ENCODE data around the gene KMT5C. TPM values are rescaled to one million over a fixed set of nuclear protein-coding genes. Genes with fewer than 3 reads are reported as not detected.

Gene KMT5C
- total RNA-seq, 1 donor from 2014 or later, result 54.0 TPM

- no peak for TF ChIP-seq CTCF (IDR thresholded peaks at IDR 0.05; ENCODE audit: unreplicated experiment)
- DNase-seq (ENCODE audit: low spot score in 2 of 2, unreplicated experiment in 2 of 2), result no peak
- H3K27me3 Mint-ChIP-seq (ENCODE audit: low read depth), result no peaks in the 10 kb centered on the region
- peaks cover 45% of the 10 kb centered on the region for H3K4me1 Mint-ChIP-seq
- H3K36me3 Mint-ChIP-seq, result peaks cover 20% of the 10 kb centered on the region
- H3K9me3 Mint-ChIP-seq, result no peaks in the 10 kb centered on the region
- no peak overlapping the region for H3K4me3 Mint-ChIP-seq
- no peak overlapping the region for H3K27ac Mint-ChIP-seq
Observed at GRCh38 chr19:55391191-55391670, 51.6 kb downstream of the KMT5C start.

- H3K27me3 Mint-ChIP-seq (ENCODE audit: low read depth), result no peaks in the 10 kb centered on the region
- no peak overlapping the region for H3K27ac Mint-ChIP-seq
- no peaks in the 10 kb centered on the region for H3K9me3 Mint-ChIP-seq
- no peak overlapping the region for H3K4me3 Mint-ChIP-seq
- DNase-seq (ENCODE audit: low spot score in 2 of 2, unreplicated experiment in 2 of 2), result no peak
- peaks cover 14% of the 10 kb centered on the region for H3K36me3 Mint-ChIP-seq
- peaks cover 37% of the 10 kb centered on the region for H3K4me1 Mint-ChIP-seq
- TF ChIP-seq CTCF (IDR thresholded peaks at IDR 0.05; ENCODE audit: unreplicated experiment), result no peak
Observed at GRCh38 chr19:55391702-55392615, 52.3 kb downstream of the KMT5C start.

- H3K27ac Mint-ChIP-seq, result no peak overlapping the region
- no peak overlapping the region for H3K4me3 Mint-ChIP-seq
- no peak for TF ChIP-seq CTCF (IDR thresholded peaks at IDR 0.05; ENCODE audit: unreplicated experiment)
- H3K36me3 Mint-ChIP-seq, result peaks cover 15% of the 10 kb centered on the region
- no peaks in the 10 kb centered on the region for H3K9me3 Mint-ChIP-seq
- no peak for DNase-seq (ENCODE audit: low spot score in 2 of 2, unreplicated experiment in 2 of 2)
- H3K27me3 Mint-ChIP-seq (ENCODE audit: low read depth), result no peaks in the 10 kb centered on the region
- H3K4me1 Mint-ChIP-seq, result peaks cover 26% of the 10 kb centered on the region
Observed at GRCh38 chr19:55392820-55393761, 53.4 kb downstream of the KMT5C start.

Other genes with a start within 250 kb of the KMT5C start
- 100 to 111 TPM (median 109 TPM) in 3 replicates for gene PPP1R12C, start 222.2 kb upstream of the KMT5C start, total RNA-seq
- 47.5 to 57.5 TPM (median 48.9 TPM) in 3 replicates for gene TNNT1, start 190.7 kb upstream of the KMT5C start, total RNA-seq
- 6.3 to 9.1 TPM (median 8.9 TPM) in 3 replicates for gene TNNI3, start 182.1 kb upstream of the KMT5C start, total RNA-seq
- gene DNAAF3, start 173.3 kb upstream of the KMT5C start, total RNA-seq, result 2.9 to 4.4 TPM (median 3.3 TPM) in 3 replicates
- gene SYT5, start 159.6 kb upstream of the KMT5C start, total RNA-seq, result 0.32 to 0.67 TPM (median 0.47 TPM) in 3 replicates
- gene PTPRH, start 130.4 kb upstream of the KMT5C start, total RNA-seq, result 10.4 to 10.7 TPM (median 10.5 TPM) in 3 replicates
- 5.9 to 6.7 TPM (median 6.7 TPM) in 3 replicates for gene TMEM86B, start 111.1 kb upstream of the KMT5C start, total RNA-seq
- gene PPP6R1, start 80.9 kb upstream of the KMT5C start, total RNA-seq, result 70.1 to 73.0 TPM (median 71.5 TPM) in 3 replicates
- 28.9 to 30.4 TPM (median 29.1 TPM) in 3 replicates for gene HSPBP1, start 59.8 kb upstream of the KMT5C start, total RNA-seq
- gene BRSK1, start 55.9 kb upstream of the KMT5C start, total RNA-seq, result 38.5 to 46.0 TPM (median 43.4 TPM) in 3 replicates
- gene TMEM150B, start 14.5 kb upstream of the KMT5C start, total RNA-seq, result not detected in 3 replicates
- 7.3 to 11.5 TPM (median 7.3 TPM) in 3 replicates for gene COX6B2, start 14.8 kb downstream of the KMT5C start, total RNA-seq
- 0.13 to 0.34 TPM (median 0.27 TPM) in 3 replicates for gene GARIN5B, start 23.4 kb downstream of the KMT5C start, total RNA-seq
- gene IL11, start 30.6 kb downstream of the KMT5C start, total RNA-seq, result 10.0 to 12.9 TPM (median 11.6 TPM) in 3 replicates
- 2.2 to 2.4 TPM (median 2.4 TPM) in 3 replicates for gene TMEM190, start 37.0 kb downstream of the KMT5C start, total RNA-seq
- gene TMEM238, start 44.4 kb downstream of the KMT5C start, total RNA-seq, result 2.3 to 2.9 TPM (median 2.3 TPM) in 3 replicates
- 1,773 to 1,819 TPM (median 1,790 TPM) in 3 replicates for gene RPL28, start 46.1 kb downstream of the KMT5C start, total RNA-seq
- 65.3 to 77.0 TPM (median 73.2 TPM) in 3 replicates for gene UBE2S, start 67.9 kb downstream of the KMT5C start, total RNA-seq
- 0.04 TPM in 1 of 3 replicates, not detected in the others for gene SHISA7, start 103.4 kb downstream of the KMT5C start, total RNA-seq
- 35.0 to 39.2 TPM (median 38.6 TPM) in 3 replicates for gene ISOC2, start 121.8 kb downstream of the KMT5C start, total RNA-seq
- not detected in 3 replicates for gene C19orf85, start 124.9 kb downstream of the KMT5C start, total RNA-seq
- 19.0 to 23.1 TPM (median 22.0 TPM) in 3 replicates for gene ZNF628, start 136.7 kb downstream of the KMT5C start, total RNA-seq
- 52.6 to 54.4 TPM (median 53.1 TPM) in 3 replicates for gene NAT14, start 145.3 kb downstream of the KMT5C start, total RNA-seq
- gene SSC5D, start 148.6 kb downstream of the KMT5C start, total RNA-seq, result 7.0 to 8.5 TPM (median 7.8 TPM) in 3 replicates
- 0.33 to 0.97 TPM (median 0.56 TPM) in 3 replicates for gene SBK2, start 197.3 kb downstream of the KMT5C start, total RNA-seq
- 0.25 TPM in 1 of 3 replicates, not detected in the others for gene SBK3, start 205.7 kb downstream of the KMT5C start, total RNA-seq
- 35.0 to 35.2 TPM (median 35.1 TPM) in 3 replicates for gene ZNF579, start 241.0 kb downstream of the KMT5C start, total RNA-seq